NCI-H2029 (cell line): ENCODE measurements around the gene COPS8.

Experiments
- DNase-seq: peaks from one replicate; lab custom pipeline; 2025; lab: John Stamatoyannopoulos, UW

The COPS8 gene

GRCh38 chr2:237085248-237086221, at the start of gene COPS8:
TSS of gene COPS8 (plus strand) at chr2:237085889. CDS start at chr2:237085965, 76 bp downstream.
- DNase-seq = peak; percentile 88

- no peak for DNase-seq
Measured at GRCh38 chr2:237039301-237040031, 46.2 kb upstream of the COPS8 start.

GRCh38 chr2:237041231-237041630, 44.5 kb upstream of the COPS8 start:
- DNase-seq = no peak

- no peak for DNase-seq
Measured at GRCh38 chr2:237042101-237042500, 43.6 kb upstream of the COPS8 start.

GRCh38 chr2:237043866-237044265, 41.8 kb upstream of the COPS8 start:
- no peak for DNase-seq

- DNase-seq = peak; percentile 11
Measured at GRCh38 chr2:237044281-237044680, 41.4 kb upstream of the COPS8 start.

GRCh38 chr2:237045449-237045848, 40.2 kb upstream of the COPS8 start:
- no peak for DNase-seq

GRCh38 chr2:237048595-237048994, 37.1 kb upstream of the COPS8 start:
- DNase-seq = no peak

- DNase-seq = no peak
Measured at GRCh38 chr2:237051861-237052260, 33.8 kb upstream of the COPS8 start.

GRCh38 chr2:237053066-237053465, 32.6 kb upstream of the COPS8 start:
- no peak for DNase-seq

- DNase-seq = no peak
Measured at GRCh38 chr2:237055386-237056100, 30.1 kb upstream of the COPS8 start.

GRCh38 chr2:237056287-237056875, 29.3 kb upstream of the COPS8 start:
- no peak for DNase-seq

- no peak for DNase-seq
Measured at GRCh38 chr2:237057107-237057506, 28.6 kb upstream of the COPS8 start.

GRCh38 chr2:237057893-237058300, 27.8 kb upstream of the COPS8 start:
- no peak for DNase-seq

- no peak for DNase-seq
Measured at GRCh38 chr2:237058423-237058822, 27.3 kb upstream of the COPS8 start.

- DNase-seq = no peak
Measured at GRCh38 chr2:237059155-237059875, 26.4 kb upstream of the COPS8 start.

- peak; percentile 41 for DNase-seq
Measured at GRCh38 chr2:237060534-237061312, 25.0 kb upstream of the COPS8 start.

- DNase-seq = peak; percentile 71
Measured at GRCh38 chr2:237061356-237061755, 24.3 kb upstream of the COPS8 start.

- no peak for DNase-seq
Measured at GRCh38 chr2:237062585-237062984, 23.1 kb upstream of the COPS8 start.
